HepG2 (cell line): ENCODE results near the gene ABCB11.

Experiments used
- CBX2 ChIP-seq, 2 experiments: fragments of 200-600 bp in 1 of 2; sonication (generic); formaldehyde crosslinking in 1 of 2; IDR thresholded peaks; 2 replicates each; pipeline versions ENCODE4 v1.7.0 to v1.8.1; 2018 to 2022; ENCODE audit warnings: low read depth in 2 of 2, low read length in 1 of 2, mild to moderate bottlenecking in 1 of 2, missing genetic modification reagents in 1 of 2
- CBX5 ChIP-seq: sonication (generic); formaldehyde crosslinking; IDR thresholded peaks from 2 replicates; pipeline ENCODE4 v1.4.0; 2020; ENCODE audit warnings: missing genetic modification reagents, borderline replicate concordance
- EHMT2 ChIP-seq: fragments of 200-600 bp; sonication (generic); IDR thresholded peaks from 2 replicates; pipeline ENCODE4 v1.7.0; 2017; ENCODE audit warnings: antibody characterized with exemption, low read depth, low read length, borderline replicate concordance
- MED1 ChIP-seq: sonication (generic); formaldehyde crosslinking; IDR thresholded peaks from 2 replicates; pipeline ENCODE4 v1.4.0; 2020; ENCODE audit warnings: missing genetic modification reagents
- NFYB ChIP-seq: sonication (generic); formaldehyde crosslinking; IDR thresholded peaks from 2 replicates; pipeline ENCODE4 v1.4.0; 2020; ENCODE audit warnings: missing genetic modification reagents
- SOX13 ChIP-seq, 3 experiments: fragments of 450-650 bp in 1 of 3; sonication (generic) in 1 of 3; formaldehyde crosslinking in 1 of 3; IDR thresholded peaks in 2 of 3; conservative IDR thresholded peaks in 1 of 3; 2 replicates each; pipeline versions ENCODE4 v1.5.0 to v1.6.1; 2016 to 2020; ENCODE audit warnings: antibody characterized with exemption in 1 of 3, mild to moderate bottlenecking in 1 of 3, missing compliant biosample characterization in 1 of 3, missing genetic modification reagents in 1 of 3, moderate library complexity in 1 of 3
- TEAD3 ChIP-seq: optimal IDR thresholded peaks from 2 replicates; pipeline ENCODE3; 2016; ENCODE audit warnings: borderline replicate concordance
- ZNF530 ChIP-seq: sonication (generic); formaldehyde crosslinking; IDR thresholded peaks from 2 replicates; pipeline ENCODE4 v1.5.0; 2020; ENCODE audit warnings: low read depth, mild to moderate bottlenecking, missing genetic modification reagents
- TF ChIP-seq, protein P1 (sequence below): sonication (generic); formaldehyde crosslinking; IDR thresholded peaks from 2 replicates; pipeline ENCODE4 v1.4.0; 2020; ENCODE audit warnings: missing genetic modification reagents; ENCODE audit errors: not compliant biosample characterization
- TF ChIP-seq, protein P2 (sequence below): sonication (generic); formaldehyde crosslinking; IDR thresholded peaks from 2 replicates; pipeline ENCODE4 v1.4.0; 2020; ENCODE audit warnings: missing genetic modification reagents
- TF ChIP-seq, protein P3 (sequence below): sonication (generic); formaldehyde crosslinking; IDR thresholded peaks from 2 replicates; pipeline ENCODE4 v1.4.0; 2020; ENCODE audit warnings: missing genetic modification reagents
- TF ChIP-seq, protein P4 (sequence below): IDR thresholded peaks from 2 replicates; pipeline ENCODE4 v1.6.1; 2016

DNA sequence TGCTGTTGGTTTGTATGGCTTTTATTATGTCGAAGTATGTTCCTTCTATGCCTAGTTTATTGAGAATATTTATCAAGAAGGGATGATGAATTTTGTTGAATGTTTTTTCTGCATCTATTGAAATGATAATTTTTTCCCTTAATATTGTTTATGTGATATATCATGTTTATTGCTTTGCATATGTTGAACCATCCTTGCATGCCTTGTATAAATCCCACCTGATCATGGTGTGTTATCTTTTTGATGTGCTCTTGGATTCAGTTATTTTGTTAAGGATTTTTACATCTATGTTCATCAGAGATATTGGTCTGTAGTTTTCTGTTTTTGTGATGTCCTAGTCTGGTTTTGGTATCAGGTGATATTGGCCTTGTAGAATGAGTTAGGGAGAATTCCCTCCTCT lies 79.3 kb downstream of the ABCB11 start:
- TF ChIP-seq, protein P1, sequence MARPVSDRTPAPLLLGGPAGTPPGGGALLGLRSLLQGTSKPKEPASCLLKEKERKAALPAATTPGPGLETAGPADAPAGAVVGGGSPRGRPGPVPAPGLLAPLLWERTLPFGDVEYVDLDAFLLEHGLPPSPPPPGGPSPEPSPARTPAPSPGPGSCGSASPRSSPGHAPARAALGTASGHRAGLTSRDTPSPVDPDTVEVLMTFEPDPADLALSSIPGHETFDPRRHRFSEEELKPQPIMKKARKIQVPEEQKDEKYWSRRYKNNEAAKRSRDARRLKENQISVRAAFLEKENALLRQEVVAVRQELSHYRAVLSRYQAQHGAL (CRISPR knock-in tag), result no peak
- TF ChIP-seq EHMT2 (no peak), NFYB (CRISPR knock-in tag) (no peak), CBX5 (CRISPR knock-in tag) (no peak), CBX2 (IDR thresholded peaks at IDR 0.05; ENCODE audit: low read depth, low read length) (no peak), CBX2 (CRISPR knock-in tag; IDR thresholded peaks at IDR 0.05; ENCODE audit: low read depth) (no peak), MED1 (CRISPR knock-in tag) (no peak), TEAD3 (CRISPR knock-in tag) (no peak), ZNF530 (no peak), SOX13 (IDR thresholded peaks at IDR 0.05) (no peak), SOX13 (CRISPR knock-in tag; conservative IDR thresholded peaks at IDR 0.05 in 1 of 2, IDR thresholded peaks at IDR 0.05 in 1 of 2) (no peak)
- TF ChIP-seq, protein P2, sequence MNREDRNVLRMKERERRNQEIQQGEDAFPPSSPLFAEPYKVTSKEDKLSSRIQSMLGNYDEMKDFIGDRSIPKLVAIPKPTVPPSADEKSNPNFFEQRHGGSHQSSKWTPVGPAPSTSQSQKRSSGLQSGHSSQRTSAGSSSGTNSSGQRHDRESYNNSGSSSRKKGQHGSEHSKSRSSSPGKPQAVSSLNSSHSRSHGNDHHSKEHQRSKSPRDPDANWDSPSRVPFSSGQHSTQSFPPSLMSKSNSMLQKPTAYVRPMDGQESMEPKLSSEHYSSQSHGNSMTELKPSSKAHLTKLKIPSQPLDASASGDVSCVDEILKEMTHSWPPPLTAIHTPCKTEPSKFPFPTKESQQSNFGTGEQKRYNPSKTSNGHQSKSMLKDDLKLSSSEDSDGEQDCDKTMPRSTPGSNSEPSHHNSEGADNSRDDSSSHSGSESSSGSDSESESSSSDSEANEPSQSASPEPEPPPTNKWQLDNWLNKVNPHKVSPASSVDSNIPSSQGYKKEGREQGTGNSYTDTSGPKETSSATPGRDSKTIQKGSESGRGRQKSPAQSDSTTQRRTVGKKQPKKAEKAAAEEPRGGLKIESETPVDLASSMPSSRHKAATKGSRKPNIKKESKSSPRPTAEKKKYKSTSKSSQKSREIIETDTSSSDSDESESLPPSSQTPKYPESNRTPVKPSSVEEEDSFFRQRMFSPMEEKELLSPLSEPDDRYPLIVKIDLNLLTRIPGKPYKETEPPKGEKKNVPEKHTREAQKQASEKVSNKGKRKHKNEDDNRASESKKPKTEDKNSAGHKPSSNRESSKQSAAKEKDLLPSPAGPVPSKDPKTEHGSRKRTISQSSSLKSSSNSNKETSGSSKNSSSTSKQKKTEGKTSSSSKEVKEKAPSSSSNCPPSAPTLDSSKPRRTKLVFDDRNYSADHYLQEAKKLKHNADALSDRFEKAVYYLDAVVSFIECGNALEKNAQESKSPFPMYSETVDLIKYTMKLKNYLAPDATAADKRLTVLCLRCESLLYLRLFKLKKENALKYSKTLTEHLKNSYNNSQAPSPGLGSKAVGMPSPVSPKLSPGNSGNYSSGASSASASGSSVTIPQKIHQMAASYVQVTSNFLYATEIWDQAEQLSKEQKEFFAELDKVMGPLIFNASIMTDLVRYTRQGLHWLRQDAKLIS (CRISPR knock-in tag), result no peak
- TF ChIP-seq, protein P3, sequence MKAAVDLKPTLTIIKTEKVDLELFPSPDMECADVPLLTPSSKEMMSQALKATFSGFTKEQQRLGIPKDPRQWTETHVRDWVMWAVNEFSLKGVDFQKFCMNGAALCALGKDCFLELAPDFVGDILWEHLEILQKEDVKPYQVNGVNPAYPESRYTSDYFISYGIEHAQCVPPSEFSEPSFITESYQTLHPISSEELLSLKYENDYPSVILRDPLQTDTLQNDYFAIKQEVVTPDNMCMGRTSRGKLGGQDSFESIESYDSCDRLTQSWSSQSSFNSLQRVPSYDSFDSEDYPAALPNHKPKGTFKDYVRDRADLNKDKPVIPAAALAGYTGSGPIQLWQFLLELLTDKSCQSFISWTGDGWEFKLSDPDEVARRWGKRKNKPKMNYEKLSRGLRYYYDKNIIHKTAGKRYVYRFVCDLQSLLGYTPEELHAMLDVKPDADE (CRISPR knock-in tag), result no peak
- TF ChIP-seq, protein P4, sequence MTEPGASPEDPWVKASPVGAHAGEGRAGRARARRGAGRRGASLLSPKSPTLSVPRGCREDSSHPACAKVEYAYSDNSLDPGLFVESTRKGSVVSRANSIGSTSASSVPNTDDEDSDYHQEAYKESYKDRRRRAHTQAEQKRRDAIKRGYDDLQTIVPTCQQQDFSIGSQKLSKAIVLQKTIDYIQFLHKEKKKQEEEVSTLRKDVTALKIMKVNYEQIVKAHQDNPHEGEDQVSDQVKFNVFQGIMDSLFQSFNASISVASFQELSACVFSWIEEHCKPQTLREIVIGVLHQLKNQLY (CRISPR knock-in tag), result no peak
